HepG2 (cell line): ENCODE data around the gene CAMSAP3. TPM values are rescaled to one million over a fixed set of nuclear protein-coding genes. Genes with fewer than 3 reads are reported as not detected.

ENCODE experiments used
- CENPT ChIP-seq: sonication (generic); formaldehyde crosslinking; IDR thresholded peaks from 2 replicates; pipeline ENCODE4 v1.8.0; 2022; ENCODE audit warnings: low read depth, mild to moderate bottlenecking, moderate library complexity, missing genetic modification reagents
- KMT2A ChIP-seq: sonication (generic); formaldehyde crosslinking; IDR thresholded peaks from 2 replicates; pipeline ENCODE4 v1.4.0; 2020; ENCODE audit warnings: missing genetic modification reagents
- MIER3 ChIP-seq: IDR thresholded peaks from 2 replicates; pipeline ENCODE4 v1.6.1; 2016; ENCODE audit warnings: missing compliant biosample characterization, borderline replicate concordance
- NR2C2 ChIP-seq: sonication (generic); formaldehyde crosslinking; IDR thresholded peaks from 2 replicates; pipeline ENCODE4 v1.4.0; 2020; ENCODE audit warnings: missing genetic modification reagents, mild to moderate bottlenecking, moderate library complexity, borderline replicate concordance
- POLR2A ChIP-seq, 2 experiments: IDR thresholded peaks; 2 replicates each; pipeline ENCODE4 v1.6.1; 2011; ENCODE audit warnings: low read depth in 2 of 2, low read length in 2 of 2, mild to moderate bottlenecking in 1 of 2, moderate library complexity in 1 of 2; ENCODE audit not compliant: insufficient read depth in 1 of 2
- PPARG ChIP-seq: conservative IDR thresholded peaks from 2 replicates; pipeline ENCODE4 v1.6.1; 2016; ENCODE audit warnings: missing biosample characterization, missing genetic modification reagents
- ZMAT3 ChIP-seq: sonication (generic); formaldehyde crosslinking; conservative IDR thresholded peaks from 2 replicates; pipeline ENCODE4 v1.7.0; 2021; ENCODE audit warnings: missing genetic modification reagents
- ZMYM4 ChIP-seq: sonication (generic); formaldehyde crosslinking; IDR thresholded peaks from 2 replicates; pipeline ENCODE4 v1.8.1; 2023; ENCODE audit warnings: mild to moderate bottlenecking, missing genetic modification reagents
- ZNF253 ChIP-seq: sonication (generic); formaldehyde crosslinking; IDR thresholded peaks from 2 replicates; pipeline ENCODE4 v1.8.0; 2022; ENCODE audit warnings: mild to moderate bottlenecking, missing genetic modification reagents, borderline replicate concordance
- ZNF557 ChIP-seq: sonication (generic); formaldehyde crosslinking; IDR thresholded peaks from 2 replicates; pipeline ENCODE4 v1.4.0; 2020; ENCODE audit warnings: missing genetic modification reagents
- polyA plus RNA-seq, 8 experiments: library from polyadenylated mRNA; depleted of rRNA in 3 of 8; stranded (reverse) in 7 of 8; unstranded in 1 of 8; fragments of >200 nt; fragmentation: Illumina TruSeq in 4 of 8; extraction: Trizol in 4 of 8; gene quantifications; 2 replicates each; pipeline versions ENCODE4 v1.2.1 to v1.2.3, GENCODE V29; 2011 to 2016; ENCODE audit warnings: low read depth in 4 of 8, missing spikeins in 1 of 8, mixed read lengths in 1 of 8; ENCODE audit not compliant: insufficient read depth in 1 of 8
- total RNA-seq, 5 experiments: library from RNA; depleted of rRNA; stranded (reverse); fragments of >200 nt; fragmentation: Illumina TruSeq; extraction: Trizol; gene quantifications; 2 replicates each; pipeline ENCODE4 v1.2.3, GENCODE V29; 2016; ENCODE audit warnings: low read depth in 1 of 5
- TF ChIP-seq, protein P1 (sequence below): sonication (generic); formaldehyde crosslinking; IDR thresholded peaks from 2 replicates; pipeline ENCODE4 v1.4.0; 2020; ENCODE audit warnings: missing genetic modification reagents
- TF ChIP-seq, protein P2 (sequence below): sonication (generic); formaldehyde crosslinking; IDR thresholded peaks from 2 replicates; pipeline ENCODE4 v1.8.0; 2022; ENCODE audit warnings: mild to moderate bottlenecking, missing genetic modification reagents; ENCODE audit not compliant: insufficient replicate concordance
- TF ChIP-seq, protein P3 (sequence below): sonication (generic); formaldehyde crosslinking; conservative IDR thresholded peaks from 2 replicates; pipeline ENCODE4 v1.4.0; 2020; ENCODE audit warnings: mild to moderate bottlenecking, missing genetic modification reagents, moderate library complexity
- TF ChIP-seq, protein P4 (sequence below): sonication (generic); formaldehyde crosslinking; IDR thresholded peaks from 2 replicates; pipeline ENCODE4 v1.4.0; 2020; ENCODE audit warnings: missing genetic modification reagents, mild to moderate bottlenecking, borderline replicate concordance
- TF ChIP-seq, protein P5 (sequence below): sonication (generic); formaldehyde crosslinking; IDR thresholded peaks from 2 replicates; pipeline ENCODE4 v1.9.0; 2021; ENCODE audit warnings: missing genetic modification reagents, borderline replicate concordance

Gene CAMSAP3
- total and polyA plus RNA-seq, 2 of the 13 experiments (the other 11 are each of a cell fraction or from before 2014, with no cell fraction given): 10.8 to 11.8 TPM

DNA sequence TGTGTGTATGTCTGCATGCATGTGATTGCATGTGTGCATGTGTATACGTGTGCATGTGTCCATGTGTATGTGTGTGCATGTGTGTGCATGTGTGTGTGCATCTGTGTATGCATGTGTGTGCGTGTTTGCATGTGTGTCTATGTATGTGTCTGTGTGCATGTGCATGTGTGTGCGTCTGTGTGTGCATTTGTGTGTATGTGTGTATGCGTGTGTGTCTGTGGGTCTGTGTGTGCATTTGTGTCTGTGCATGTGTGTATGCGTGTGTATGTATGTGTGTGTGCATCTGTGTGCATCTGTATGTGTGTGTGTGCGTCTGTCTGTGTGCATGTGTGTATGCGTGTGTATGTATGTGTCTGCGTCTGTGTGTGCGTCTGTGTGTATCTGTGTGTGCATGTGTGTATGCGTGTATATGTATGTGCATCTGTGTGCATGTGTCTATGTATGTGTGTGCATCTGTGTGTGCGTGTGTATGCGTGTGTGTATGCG lies 44.2 kb downstream of the CAMSAP3 start (continued):
- TF ChIP-seq, protein P1, sequence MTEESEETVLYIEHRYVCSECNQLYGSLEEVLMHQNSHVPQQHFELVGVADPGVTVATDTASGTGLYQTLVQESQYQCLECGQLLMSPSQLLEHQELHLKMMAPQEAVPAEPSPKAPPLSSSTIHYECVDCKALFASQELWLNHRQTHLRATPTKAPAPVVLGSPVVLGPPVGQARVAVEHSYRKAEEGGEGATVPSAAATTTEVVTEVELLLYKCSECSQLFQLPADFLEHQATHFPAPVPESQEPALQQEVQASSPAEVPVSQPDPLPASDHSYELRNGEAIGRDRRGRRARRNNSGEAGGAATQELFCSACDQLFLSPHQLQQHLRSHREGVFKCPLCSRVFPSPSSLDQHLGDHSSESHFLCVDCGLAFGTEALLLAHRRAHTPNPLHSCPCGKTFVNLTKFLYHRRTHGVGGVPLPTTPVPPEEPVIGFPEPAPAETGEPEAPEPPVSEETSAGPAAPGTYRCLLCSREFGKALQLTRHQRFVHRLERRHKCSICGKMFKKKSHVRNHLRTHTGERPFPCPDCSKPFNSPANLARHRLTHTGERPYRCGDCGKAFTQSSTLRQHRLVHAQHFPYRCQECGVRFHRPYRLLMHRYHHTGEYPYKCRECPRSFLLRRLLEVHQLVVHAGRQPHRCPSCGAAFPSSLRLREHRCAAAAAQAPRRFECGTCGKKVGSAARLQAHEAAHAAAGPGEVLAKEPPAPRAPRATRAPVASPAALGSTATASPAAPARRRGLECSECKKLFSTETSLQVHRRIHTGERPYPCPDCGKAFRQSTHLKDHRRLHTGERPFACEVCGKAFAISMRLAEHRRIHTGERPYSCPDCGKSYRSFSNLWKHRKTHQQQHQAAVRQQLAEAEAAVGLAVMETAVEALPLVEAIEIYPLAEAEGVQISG (CRISPR knock-in tag): no peak
- TF ChIP-seq PPARG (CRISPR knock-in tag): no peak
- TF ChIP-seq, protein P2, sequence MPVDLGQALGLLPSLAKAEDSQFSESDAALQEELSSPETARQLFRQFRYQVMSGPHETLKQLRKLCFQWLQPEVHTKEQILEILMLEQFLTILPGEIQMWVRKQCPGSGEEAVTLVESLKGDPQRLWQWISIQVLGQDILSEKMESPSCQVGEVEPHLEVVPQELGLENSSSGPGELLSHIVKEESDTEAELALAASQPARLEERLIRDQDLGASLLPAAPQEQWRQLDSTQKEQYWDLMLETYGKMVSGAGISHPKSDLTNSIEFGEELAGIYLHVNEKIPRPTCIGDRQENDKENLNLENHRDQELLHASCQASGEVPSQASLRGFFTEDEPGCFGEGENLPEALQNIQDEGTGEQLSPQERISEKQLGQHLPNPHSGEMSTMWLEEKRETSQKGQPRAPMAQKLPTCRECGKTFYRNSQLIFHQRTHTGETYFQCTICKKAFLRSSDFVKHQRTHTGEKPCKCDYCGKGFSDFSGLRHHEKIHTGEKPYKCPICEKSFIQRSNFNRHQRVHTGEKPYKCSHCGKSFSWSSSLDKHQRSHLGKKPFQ (CRISPR knock-in tag): no peak
- TF ChIP-seq, protein P3, sequence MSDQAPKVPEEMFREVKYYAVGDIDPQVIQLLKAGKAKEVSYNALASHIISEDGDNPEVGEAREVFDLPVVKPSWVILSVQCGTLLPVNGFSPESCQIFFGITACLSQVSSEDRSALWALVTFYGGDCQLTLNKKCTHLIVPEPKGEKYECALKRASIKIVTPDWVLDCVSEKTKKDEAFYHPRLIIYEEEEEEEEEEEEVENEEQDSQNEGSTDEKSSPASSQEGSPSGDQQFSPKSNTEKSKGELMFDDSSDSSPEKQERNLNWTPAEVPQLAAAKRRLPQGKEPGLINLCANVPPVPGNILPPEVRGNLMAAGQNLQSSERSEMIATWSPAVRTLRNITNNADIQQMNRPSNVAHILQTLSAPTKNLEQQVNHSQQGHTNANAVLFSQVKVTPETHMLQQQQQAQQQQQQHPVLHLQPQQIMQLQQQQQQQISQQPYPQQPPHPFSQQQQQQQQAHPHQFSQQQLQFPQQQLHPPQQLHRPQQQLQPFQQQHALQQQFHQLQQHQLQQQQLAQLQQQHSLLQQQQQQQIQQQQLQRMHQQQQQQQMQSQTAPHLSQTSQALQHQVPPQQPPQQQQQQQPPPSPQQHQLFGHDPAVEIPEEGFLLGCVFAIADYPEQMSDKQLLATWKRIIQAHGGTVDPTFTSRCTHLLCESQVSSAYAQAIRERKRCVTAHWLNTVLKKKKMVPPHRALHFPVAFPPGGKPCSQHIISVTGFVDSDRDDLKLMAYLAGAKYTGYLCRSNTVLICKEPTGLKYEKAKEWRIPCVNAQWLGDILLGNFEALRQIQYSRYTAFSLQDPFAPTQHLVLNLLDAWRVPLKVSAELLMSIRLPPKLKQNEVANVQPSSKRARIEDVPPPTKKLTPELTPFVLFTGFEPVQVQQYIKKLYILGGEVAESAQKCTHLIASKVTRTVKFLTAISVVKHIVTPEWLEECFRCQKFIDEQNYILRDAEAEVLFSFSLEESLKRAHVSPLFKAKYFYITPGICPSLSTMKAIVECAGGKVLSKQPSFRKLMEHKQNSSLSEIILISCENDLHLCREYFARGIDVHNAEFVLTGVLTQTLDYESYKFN (CRISPR knock-in tag): no peak
- TF ChIP-seq ZNF557: no peak
- no peak for TF ChIP-seq ZMAT3 (CRISPR knock-in tag)
- no peak for TF ChIP-seq MIER3 (CRISPR knock-in tag)
- TF ChIP-seq NR2C2 (CRISPR knock-in tag): no peak
- TF ChIP-seq, protein P4, sequence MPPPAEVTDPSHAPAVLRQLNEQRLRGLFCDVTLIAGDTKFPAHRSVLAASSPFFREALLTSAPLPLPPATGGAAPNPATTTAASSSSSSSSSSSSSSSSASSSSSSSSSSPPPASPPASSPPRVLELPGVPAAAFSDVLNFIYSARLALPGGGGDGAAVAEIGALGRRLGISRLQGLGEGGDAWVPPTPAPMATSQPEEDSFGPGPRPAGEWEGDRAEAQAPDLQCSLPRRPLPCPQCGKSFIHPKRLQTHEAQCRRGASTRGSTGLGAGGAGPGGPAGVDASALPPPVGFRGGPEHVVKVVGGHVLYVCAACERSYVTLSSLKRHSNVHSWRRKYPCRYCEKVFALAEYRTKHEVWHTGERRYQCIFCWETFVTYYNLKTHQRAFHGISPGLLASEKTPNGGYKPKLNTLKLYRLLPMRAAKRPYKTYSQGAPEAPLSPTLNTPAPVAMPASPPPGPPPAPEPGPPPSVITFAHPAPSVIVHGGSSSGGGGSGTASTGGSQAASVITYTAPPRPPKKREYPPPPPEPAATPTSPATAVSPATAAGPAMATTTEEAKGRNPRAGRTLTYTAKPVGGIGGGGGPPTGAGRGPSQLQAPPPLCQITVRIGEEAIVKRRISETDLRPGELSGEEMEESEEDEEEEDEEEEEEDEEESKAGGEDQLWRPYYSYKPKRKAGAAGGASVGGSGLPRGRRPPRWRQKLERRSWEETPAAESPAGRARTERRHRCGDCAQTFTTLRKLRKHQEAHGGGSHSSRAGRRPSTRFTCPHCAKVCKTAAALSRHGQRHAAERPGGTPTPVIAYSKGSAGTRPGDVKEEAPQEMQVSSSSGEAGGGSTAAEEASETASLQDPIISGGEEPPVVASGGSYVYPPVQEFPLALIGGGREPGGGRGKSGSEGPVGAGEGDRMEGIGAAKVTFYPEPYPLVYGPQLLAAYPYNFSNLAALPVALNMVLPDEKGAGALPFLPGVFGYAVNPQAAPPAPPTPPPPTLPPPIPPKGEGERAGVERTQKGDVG (CRISPR knock-in tag): no peak
- peak in 1 of 2 experiments; percentile 39; a peak in 1 of 4 replicates for TF ChIP-seq POLR2A (IDR thresholded peaks at IDR 0.05; ENCODE audit: insufficient read depth in 1 of 2, low read depth in 2 of 2, low read length in 2 of 2)
- TF ChIP-seq, protein P5, sequence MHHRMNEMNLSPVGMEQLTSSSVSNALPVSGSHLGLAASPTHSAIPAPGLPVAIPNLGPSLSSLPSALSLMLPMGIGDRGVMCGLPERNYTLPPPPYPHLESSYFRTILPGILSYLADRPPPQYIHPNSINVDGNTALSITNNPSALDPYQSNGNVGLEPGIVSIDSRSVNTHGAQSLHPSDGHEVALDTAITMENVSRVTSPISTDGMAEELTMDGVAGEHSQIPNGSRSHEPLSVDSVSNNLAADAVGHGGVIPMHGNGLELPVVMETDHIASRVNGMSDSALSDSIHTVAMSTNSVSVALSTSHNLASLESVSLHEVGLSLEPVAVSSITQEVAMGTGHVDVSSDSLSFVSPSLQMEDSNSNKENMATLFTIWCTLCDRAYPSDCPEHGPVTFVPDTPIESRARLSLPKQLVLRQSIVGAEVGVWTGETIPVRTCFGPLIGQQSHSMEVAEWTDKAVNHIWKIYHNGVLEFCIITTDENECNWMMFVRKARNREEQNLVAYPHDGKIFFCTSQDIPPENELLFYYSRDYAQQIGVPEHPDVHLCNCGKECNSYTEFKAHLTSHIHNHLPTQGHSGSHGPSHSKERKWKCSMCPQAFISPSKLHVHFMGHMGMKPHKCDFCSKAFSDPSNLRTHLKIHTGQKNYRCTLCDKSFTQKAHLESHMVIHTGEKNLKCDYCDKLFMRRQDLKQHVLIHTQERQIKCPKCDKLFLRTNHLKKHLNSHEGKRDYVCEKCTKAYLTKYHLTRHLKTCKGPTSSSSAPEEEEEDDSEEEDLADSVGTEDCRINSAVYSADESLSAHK (CRISPR knock-in tag): no peak
- TF ChIP-seq ZNF253 (CRISPR knock-in tag): no peak
- TF ChIP-seq CENPT (CRISPR knock-in tag): 0 out of 2 replicates have a peak, but pooled peaks have one; percentile 20
- TF ChIP-seq KMT2A (CRISPR knock-in tag): no peak
- no peak for TF ChIP-seq ZMYM4 (CRISPR knock-in tag)
